MCF 10A (cell line): Measurements from ENCODE around the gene NELL1. TPM values are rescaled to one million over a fixed set of nuclear protein-coding genes. Genes with fewer than 3 reads are reported as not detected.

Experiments used
- BruUV-seq: library from RNA; stranded (reverse); fragments of 400-500 nt; replicated peaks from 2 replicates; lab custom pipeline; 2021; lab: Mats Ljungman, UMichigan
- CTCF ChIA-PET: fragments of 300-600 bp; sonication (Branson Sonifier 250); formaldehyde crosslinking; extraction: SDS; loops from one replicate; lab custom pipeline; 2021; ENCODE audit warnings: antibody characterized with exemption, inconsistent platforms; lab: Yijun Ruan, JAX
- POLR2A ChIA-PET: fragments of 300-600, 350-650 bp; sonication (Branson Sonifier 250); formaldehyde crosslinking; extraction: SDS; loops from one replicate; lab custom pipeline; 2020; ENCODE audit warnings: antibody characterized with exemption, inconsistent platforms; lab: Yijun Ruan, JAX
- DNase-seq: peaks from one replicate; pipeline ENCODE4 v3.0.0-alpha.2; 2018; ENCODE audit not compliant: unreplicated experiment
- H3K27ac Mint-ChIP-seq: one replicate; pipeline ENCODE4 v1.8.0; 2022; ENCODE audit warnings: mild to moderate bottlenecking, low read depth, mixed read lengths; ENCODE audit not compliant: unreplicated experiment
- H3K27me3 Mint-ChIP-seq: one replicate; pipeline ENCODE4 v1.8.0; 2022; ENCODE audit warnings: mixed read lengths; ENCODE audit not compliant: insufficient read depth, unreplicated experiment
- H3K36me3 Mint-ChIP-seq: one replicate; pipeline ENCODE4 v1.8.0; 2022; ENCODE audit warnings: mild to moderate bottlenecking, moderate library complexity, mixed read lengths; ENCODE audit not compliant: insufficient read depth, unreplicated experiment
- H3K4me1 Mint-ChIP-seq: one replicate; pipeline ENCODE4 v1.8.0; 2022; ENCODE audit warnings: mixed read lengths; ENCODE audit not compliant: insufficient read depth, unreplicated experiment
- H3K4me3 Mint-ChIP-seq: one replicate; pipeline ENCODE4 v1.8.0; 2022; ENCODE audit warnings: mild to moderate bottlenecking, moderate library complexity, mixed read lengths; ENCODE audit not compliant: unreplicated experiment
- H3K9me3 Mint-ChIP-seq: one replicate; pipeline ENCODE4 v1.8.0; 2022; ENCODE audit warnings: mixed read lengths; ENCODE audit not compliant: unreplicated experiment
- intact Hi-C: fragments of 100-400 bp; cut with micrococcal nuclease; formaldehyde crosslinking; loops from 2 replicates; pipeline ENCODE4 v1.14.1; 2022
- total RNA-seq: library from RNA; stranded (reverse); gene quantifications from 2 replicates; pipeline ENCODE4 v1.2.3, GENCODE V29; 2022
- TF ChIP-seq, protein P1 (sequence below): fragments of 200-600 bp; IDR thresholded peaks from one replicate; pipeline ENCODE4 v1.8.0; 2022; ENCODE audit warnings: antibody characterized with exemption, mild to moderate bottlenecking; ENCODE audit not compliant: unreplicated experiment

The NELL1 gene
- total RNA-seq, 1 experiment from 2014 or later = not detected

GRCh38 chr11:20926799-20927540 is 257.6 kb downstream of the NELL1 start:
- DNase-seq = no peak
- Mint-ChIP-seq H3K9me3 (peaks cover 3% of the 10 kb centered on the region), H3K27ac (no peak overlapping the region), H3K4me3 (no peak overlapping the region), H3K27me3 (no peaks in the 10 kb centered on the region), H3K36me3 (no peaks in the 10 kb centered on the region), H3K4me1 (no peaks in the 10 kb centered on the region)
- no TSS peak for BruUV-seq
- ChIA-PET CTCF (interaction anchor here (0.6 kb wide), 1 partner anchor 15 kb away, joined by 3 read pairs; no protein-coding TSS in a partner anchor), POLR2A (interaction anchor here (0.7 kb wide), 1 partner anchor 316 kb away, joined by 4 read pairs; no protein-coding TSS in a partner anchor)
- intact Hi-C loops = no loop called here
- TF ChIP-seq, protein P1, sequence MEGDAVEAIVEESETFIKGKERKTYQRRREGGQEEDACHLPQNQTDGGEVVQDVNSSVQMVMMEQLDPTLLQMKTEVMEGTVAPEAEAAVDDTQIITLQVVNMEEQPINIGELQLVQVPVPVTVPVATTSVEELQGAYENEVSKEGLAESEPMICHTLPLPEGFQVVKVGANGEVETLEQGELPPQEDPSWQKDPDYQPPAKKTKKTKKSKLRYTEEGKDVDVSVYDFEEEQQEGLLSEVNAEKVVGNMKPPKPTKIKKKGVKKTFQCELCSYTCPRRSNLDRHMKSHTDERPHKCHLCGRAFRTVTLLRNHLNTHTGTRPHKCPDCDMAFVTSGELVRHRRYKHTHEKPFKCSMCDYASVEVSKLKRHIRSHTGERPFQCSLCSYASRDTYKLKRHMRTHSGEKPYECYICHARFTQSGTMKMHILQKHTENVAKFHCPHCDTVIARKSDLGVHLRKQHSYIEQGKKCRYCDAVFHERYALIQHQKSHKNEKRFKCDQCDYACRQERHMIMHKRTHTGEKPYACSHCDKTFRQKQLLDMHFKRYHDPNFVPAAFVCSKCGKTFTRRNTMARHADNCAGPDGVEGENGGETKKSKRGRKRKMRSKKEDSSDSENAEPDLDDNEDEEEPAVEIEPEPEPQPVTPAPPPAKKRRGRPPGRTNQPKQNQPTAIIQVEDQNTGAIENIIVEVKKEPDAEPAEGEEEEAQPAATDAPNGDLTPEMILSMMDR = no peak

DNA sequence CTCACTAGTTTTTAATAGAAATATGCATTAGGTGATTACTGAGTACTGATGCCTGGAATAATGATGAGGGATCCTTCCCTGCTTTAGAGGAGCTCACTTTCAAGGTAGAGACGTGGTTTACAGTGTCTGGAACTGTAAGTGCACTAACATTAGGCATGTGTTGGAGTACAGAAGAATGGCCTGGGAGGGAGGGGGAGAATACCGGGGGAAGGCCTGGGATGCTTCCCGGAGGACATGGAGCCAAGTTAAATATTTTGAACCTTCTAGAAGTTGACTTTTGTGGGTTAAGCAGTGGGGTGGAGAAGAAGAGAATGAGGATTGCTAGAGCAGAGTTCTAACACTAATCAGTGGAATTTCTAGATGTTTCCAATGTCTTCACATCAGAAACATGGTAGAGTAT is 261.6 kb downstream of the NELL1 start:
- Mint-ChIP-seq H3K36me3 (no peaks in the 10 kb centered on the region), H3K27ac (no peak overlapping the region), H3K4me1 (no peaks in the 10 kb centered on the region), H3K27me3 (no peaks in the 10 kb centered on the region), H3K9me3 (peaks cover 27% of the 10 kb centered on the region), H3K4me3 (no peak overlapping the region)
- DNase-seq = no peak
- BruUV-seq = no TSS peak
- TF ChIP-seq, protein P1 = no peak
- intact Hi-C loops = no loop called here
- POLR2A ChIA-PET = no interaction called here
- CTCF ChIA-PET = no interaction called here

DNA sequence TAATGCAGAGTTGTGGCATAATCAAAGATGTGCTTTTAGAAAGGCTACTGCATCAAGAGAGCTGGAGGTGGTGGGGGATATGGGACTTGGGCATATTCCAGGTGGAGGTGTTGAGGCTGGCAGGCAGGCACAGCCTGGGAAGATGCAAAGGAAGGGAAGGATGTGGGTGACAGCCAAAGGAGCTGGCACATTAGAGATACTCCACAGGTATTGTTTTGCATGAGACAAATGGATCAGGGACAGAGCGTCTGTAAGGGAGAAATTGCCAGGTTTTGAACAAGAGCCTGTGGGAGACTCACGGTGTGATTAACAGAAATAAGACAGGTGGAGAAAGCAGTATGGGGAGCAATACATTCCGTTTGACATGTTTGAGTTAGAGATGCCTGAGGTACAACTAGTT is 263.7 kb downstream of the NELL1 start:
- peaks cover 33% of the 10 kb centered on the region for H3K9me3 Mint-ChIP-seq
- H3K4me1 Mint-ChIP-seq = no peaks in the 10 kb centered on the region
- CTCF ChIA-PET = interaction anchor here (0.5 kb wide), 1 partner anchor 62 kb away, joined by 5 read pairs; no protein-coding TSS in a partner anchor
- H3K36me3 Mint-ChIP-seq = no peaks in the 10 kb centered on the region
- POLR2A ChIA-PET = no interaction called here
- no TSS peak for BruUV-seq
- intact Hi-C loops = no loop called here
- H3K27ac Mint-ChIP-seq = no peak overlapping the region
- no peak overlapping the region for H3K4me3 Mint-ChIP-seq
- DNase-seq = no peak
- TF ChIP-seq, protein P1 = no peak
- no peaks in the 10 kb centered on the region for H3K27me3 Mint-ChIP-seq

GRCh38 chr11:20933958-20934357 is 264.6 kb downstream of the NELL1 start:
- no TSS peak for BruUV-seq
- Mint-ChIP-seq H3K27me3 (no peaks in the 10 kb centered on the region), H3K4me3 (no peak overlapping the region), H3K36me3 (no peaks in the 10 kb centered on the region), H3K9me3 (peaks cover 42% of the 10 kb centered on the region), H3K27ac (no peak overlapping the region), H3K4me1 (no peaks in the 10 kb centered on the region)
- CTCF ChIA-PET = no interaction called here
- TF ChIP-seq, protein P1 = no peak
- intact Hi-C loops = no loop called here
- POLR2A ChIA-PET = no interaction called here
- no peak for DNase-seq
